GM19099 (cell line): ENCODE results near the gene CCDC61.
A peak's percentile ranks its signal among the peaks of the same experiment; 100 is the strongest.

ENCODE experiments used
- POLR2A ChIP-seq: IDR thresholded peaks from 3 replicates; pipeline ENCODE4 v1.6.1; 2011; ENCODE audit warnings: low read depth; ENCODE audit not compliant: insufficient read length; ENCODE audit errors: extremely low read depth

Gene CCDC61

GRCh38 chr19:45994998-45995714, at the start of gene CCDC61:
CCDC61 (plus strand) TSS chr19:45995467; CDS start chr19:46003019, 7,552 bp downstream.
- TF ChIP-seq POLR2A: peak; percentile 90

GRCh38 chr19:45947926-45948325, 47.3 kb upstream of the CCDC61 start:
- TF ChIP-seq POLR2A: no peak

GRCh38 chr19:45952341-45952685, 43.0 kb upstream of the CCDC61 start:
- TF ChIP-seq POLR2A: no peak

- no peak for TF ChIP-seq POLR2A
Observed at GRCh38 chr19:45952686-45953505, 42.4 kb upstream of the CCDC61 start.

- no peak for TF ChIP-seq POLR2A
Observed at GRCh38 chr19:45953676-45954075, 41.6 kb upstream of the CCDC61 start.

- no peak for TF ChIP-seq POLR2A
Observed at GRCh38 chr19:45954156-45954555, 41.1 kb upstream of the CCDC61 start.

GRCh38 chr19:45955905-45956608, 39.2 kb upstream of the CCDC61 start:
- TF ChIP-seq POLR2A: no peak

GRCh38 chr19:45958320-45958719, 36.9 kb upstream of the CCDC61 start:
- TF ChIP-seq POLR2A: no peak

GRCh38 chr19:45958769-45959516, 36.3 kb upstream of the CCDC61 start:
- TF ChIP-seq POLR2A: no peak

- no peak for TF ChIP-seq POLR2A
Observed at GRCh38 chr19:45959517-45960025, 35.7 kb upstream of the CCDC61 start.

- no peak for TF ChIP-seq POLR2A
Observed at GRCh38 chr19:45960595-45961235, 34.6 kb upstream of the CCDC61 start.

- TF ChIP-seq POLR2A: no peak
Observed at GRCh38 chr19:45962021-45962420, 33.2 kb upstream of the CCDC61 start.

- no peak for TF ChIP-seq POLR2A
Observed at GRCh38 chr19:45967246-45967645, 28.0 kb upstream of the CCDC61 start.

GRCh38 chr19:45968626-45969025, 26.6 kb upstream of the CCDC61 start:
- TF ChIP-seq POLR2A: no peak

- TF ChIP-seq POLR2A: no peak
Observed at GRCh38 chr19:45969676-45970075, 25.6 kb upstream of the CCDC61 start.
